Panc1 (cell line): ENCODE results near the gene TMEM63C. TPM values are rescaled to one million over a fixed set of nuclear protein-coding genes. Genes with fewer than 3 reads are reported as not detected.

Experiments
- ATAC-seq: fragments of 200-7000 bp; cut with Tn5 transposase; 2 replicates; pipeline ENCODE4 v1.9.1; 2020; ENCODE audit warnings: mild to moderate bottlenecking, moderate library complexity
- BruUV-seq: library from RNA; stranded (reverse); fragments of 400-500 nt; replicated peaks from 2 replicates; lab custom pipeline; 2021; lab: Mats Ljungman, UMichigan
- CTCF ChIA-PET: fragments of 300-600 bp; sonication (Branson Sonifier 250); formaldehyde crosslinking; loops from one replicate; lab custom pipeline; 2022; ENCODE audit warnings: antibody characterized with exemption; lab: Charles Lee
- POLR2A ChIA-PET: fragments of 300-600 bp; sonication (Branson Sonifier 250); formaldehyde crosslinking; loops from one replicate; lab custom pipeline; 2022; ENCODE audit warnings: antibody characterized with exemption; lab: Charles Lee
- DNase-seq: peaks from one replicate; pipeline ENCODE4 v3.0.0-alpha.2; 2010; ENCODE audit warnings: low read depth, low spot score
- H3K27ac ChIP-seq: 2 replicates; pipeline ENCODE4 v1.5.1; 2011; ENCODE audit warnings: mild to moderate bottlenecking, low read length, inconsistent platforms
- H3K27me3 ChIP-seq: fragments of 200-500 bp; sonication (Bioruptor generic); 2 replicates; pipeline ENCODE4 v1.6.0; 2014; ENCODE audit warnings: low read length, inconsistent platforms; ENCODE audit not compliant: control insufficient read depth, insufficient read depth
- H3K36me3 ChIP-seq: fragments of 200-500 bp; sonication (Bioruptor generic); 2 replicates; pipeline ENCODE4 v1.5.1; 2014; ENCODE audit warnings: inconsistent platforms, mild to moderate bottlenecking, low read length, moderate library complexity; ENCODE audit not compliant: control insufficient read depth, insufficient read depth
- H3K4me1 ChIP-seq: 2 replicates; pipeline ENCODE4 v1.5.1; 2011; ENCODE audit warnings: inconsistent platforms, mild to moderate bottlenecking, low read length, moderate library complexity; ENCODE audit not compliant: control insufficient read depth, insufficient read depth
- H3K4me3 ChIP-seq, 2 experiments: 2 replicates each; pipeline ENCODE4 v1.5.1; 2011 to 2012; ENCODE audit warnings: low read depth in 2 of 2, low read length in 2 of 2, mild to moderate bottlenecking in 2 of 2, inconsistent platforms in 1 of 2, moderate library complexity in 1 of 2
- H3K9me3 ChIP-seq: fragments of 200-500 bp; sonication (Bioruptor generic); 2 replicates; pipeline ENCODE4 v1.5.1; 2014; ENCODE audit warnings: low read depth, mild to moderate bottlenecking, inconsistent platforms, low read length, moderate library complexity; ENCODE audit not compliant: control insufficient read depth, insufficient read depth
- POLR2AphosphoS5 ChIP-seq: IDR thresholded peaks from 2 replicates; pipeline ENCODE4 v1.6.1; 2012; ENCODE audit warnings: mild to moderate bottlenecking, low read depth, low read length, moderate library complexity
- REST ChIP-seq, 2 experiments: IDR thresholded peaks; 2 replicates each; pipeline ENCODE4 v1.6.1; 2011 to 2012; ENCODE audit warnings: low read depth in 2 of 2, control low read depth in 1 of 2, low read length in 1 of 2, mild to moderate bottlenecking in 1 of 2, moderate library complexity in 1 of 2; ENCODE audit not compliant: insufficient read depth in 1 of 2
- SIN3A ChIP-seq: IDR thresholded peaks from 2 replicates; pipeline ENCODE4 v1.6.1; 2012; ENCODE audit warnings: low read depth, mild to moderate bottlenecking, low read length, moderate library complexity, borderline replicate concordance; ENCODE audit not compliant: insufficient read depth
- TCF7L2 ChIP-seq: IDR thresholded peaks from 2 replicates; pipeline ENCODE4 v1.6.1; 2011; ENCODE audit warnings: mild to moderate bottlenecking, low read depth, low read length, inconsistent platforms
- in situ Hi-C: cut with HindIII; loops from 2 replicates; pipeline ENCODE4 v1.10.0; 2016; ENCODE audit warnings: low sequenced_read_pairs, low pct_unique_long_range_greater_than_20kb
- intact Hi-C: fragments of 100-400 bp; cut with micrococcal nuclease; formaldehyde crosslinking; loops from one replicate; pipeline ENCODE4 v1.10.0; 2022; ENCODE audit not compliant: unreplicated experiment
- total RNA-seq: library from RNA; stranded (reverse); gene quantifications from one replicate; pipeline ENCODE4 v1.2.1, GENCODE V29; 2021; ENCODE audit not compliant: unreplicated experiment
- TF ChIP-seq, protein P1 (sequence below): fragments of 450-650 bp; IDR thresholded peaks from 2 replicates; pipeline ENCODE4 v1.5.1; 2017; ENCODE audit warnings: mild to moderate bottlenecking

TMEM63C gene
- total RNA-seq, 1 experiment from 2014 or later, result 2.4 TPM

DNA sequence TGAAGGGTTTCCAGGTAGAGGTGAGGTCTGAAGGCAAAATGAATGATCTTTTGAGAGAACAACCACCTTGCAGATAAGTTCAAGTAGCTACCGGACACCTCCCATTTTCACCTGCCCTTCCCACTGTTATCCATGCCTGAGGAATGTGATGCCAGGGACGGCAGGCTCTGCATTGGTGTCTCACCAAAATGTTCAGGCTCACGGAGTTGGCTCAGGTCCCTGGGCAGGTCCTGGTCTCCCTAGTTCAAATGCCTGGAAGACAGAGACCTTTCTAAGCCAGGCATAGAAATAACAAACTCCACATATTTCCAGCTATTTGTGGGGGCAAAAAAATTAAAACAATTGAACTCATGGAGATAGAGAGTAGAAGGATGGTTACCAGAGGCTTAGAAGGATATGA, 36.0 kb downstream of the TMEM63C start:
- no peak for DNase-seq

DNA sequence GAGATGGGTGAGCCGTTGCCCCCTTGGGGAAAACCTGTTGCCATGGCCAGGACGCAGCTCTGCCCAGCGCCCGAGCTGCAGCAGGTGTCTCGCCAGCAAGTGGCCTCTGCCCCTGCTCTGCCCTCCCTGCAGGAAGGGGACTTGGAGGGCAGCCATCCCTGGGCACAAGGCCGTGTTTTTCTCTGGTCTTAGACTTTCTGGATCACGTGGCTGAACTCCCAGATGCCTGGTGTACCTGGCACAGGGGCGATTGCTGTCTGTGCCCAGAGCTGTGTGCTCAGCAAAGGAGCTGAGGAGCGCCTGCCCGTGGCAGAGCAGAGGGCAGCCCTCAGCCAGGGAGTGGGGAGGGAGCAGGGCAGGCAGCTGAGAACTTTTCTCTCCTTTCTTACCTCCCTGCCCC, 38.0 kb downstream of the TMEM63C start:
- no TSS peak for BruUV-seq
- Histone ChIP-seq H3K27me3 (no peaks in the 10 kb centered on the region), H3K4me1 (0 out of 2 replicates have a peak, but pooled peaks cover 2% of the 10 kb centered on the region), H3K27ac (no peak overlapping the region), H3K36me3 (no peaks in the 10 kb centered on the region), H3K4me3 (no peak overlapping the region), H3K9me3 (no peaks in the 10 kb centered on the region)
- intact Hi-C loops (no loop called here), in situ Hi-C loops (no loop called here)
- peak; percentile 47; the same call in 1 of the 2 replicates for ATAC-seq
- POLR2A ChIA-PET, result interaction anchor here (0.6 kb wide), 1 partner anchor 187 kb away, joined by 3 read pairs; no protein-coding TSS in a partner anchor
- no peak for TF ChIP-seq POLR2AphosphoS5
- CTCF ChIA-PET, result no interaction called here
- DNase-seq, result no peak

More for the DNA sequence above, 36.0 kb downstream of the TMEM63C start:
- no peak for ATAC-seq
- peaks cover 2% of the 10 kb centered on the region; the same call in 1 of the 2 replicates for H3K27me3 ChIP-seq
- H3K27ac ChIP-seq, result no peak overlapping the region
- TF ChIP-seq REST (IDR thresholded peaks at IDR 0.05; ENCODE audit: insufficient read depth in 1 of 2, low read depth in 2 of 2, low read length in 1 of 2) (no peak), TCF7L2 (no peak), SIN3A (no peak), POLR2AphosphoS5 (no peak)
- TF ChIP-seq, protein P1, sequence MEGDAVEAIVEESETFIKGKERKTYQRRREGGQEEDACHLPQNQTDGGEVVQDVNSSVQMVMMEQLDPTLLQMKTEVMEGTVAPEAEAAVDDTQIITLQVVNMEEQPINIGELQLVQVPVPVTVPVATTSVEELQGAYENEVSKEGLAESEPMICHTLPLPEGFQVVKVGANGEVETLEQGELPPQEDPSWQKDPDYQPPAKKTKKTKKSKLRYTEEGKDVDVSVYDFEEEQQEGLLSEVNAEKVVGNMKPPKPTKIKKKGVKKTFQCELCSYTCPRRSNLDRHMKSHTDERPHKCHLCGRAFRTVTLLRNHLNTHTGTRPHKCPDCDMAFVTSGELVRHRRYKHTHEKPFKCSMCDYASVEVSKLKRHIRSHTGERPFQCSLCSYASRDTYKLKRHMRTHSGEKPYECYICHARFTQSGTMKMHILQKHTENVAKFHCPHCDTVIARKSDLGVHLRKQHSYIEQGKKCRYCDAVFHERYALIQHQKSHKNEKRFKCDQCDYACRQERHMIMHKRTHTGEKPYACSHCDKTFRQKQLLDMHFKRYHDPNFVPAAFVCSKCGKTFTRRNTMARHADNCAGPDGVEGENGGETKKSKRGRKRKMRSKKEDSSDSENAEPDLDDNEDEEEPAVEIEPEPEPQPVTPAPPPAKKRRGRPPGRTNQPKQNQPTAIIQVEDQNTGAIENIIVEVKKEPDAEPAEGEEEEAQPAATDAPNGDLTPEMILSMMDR, result no peak
- ChIA-PET CTCF (no interaction called here), POLR2A (no interaction called here)
- H3K4me1 ChIP-seq, result 0 out of 2 replicates have a peak, but pooled peaks cover 2% of the 10 kb centered on the region
- in situ Hi-C loops (no loop called here), intact Hi-C loops (no loop called here)
- no peak overlapping the region for H3K4me3 ChIP-seq
- no TSS peak for BruUV-seq
- H3K9me3 ChIP-seq, result no peaks in the 10 kb centered on the region
- H3K36me3 ChIP-seq, result no peaks in the 10 kb centered on the region

- Histone ChIP-seq H3K27ac (no peak overlapping the region), H3K4me3 (no peak overlapping the region), H3K9me3 (no peaks in the 10 kb centered on the region), H3K27me3 (no peaks in the 10 kb centered on the region), H3K4me1 (0 out of 2 replicates have a peak, but pooled peaks cover 2% of the 10 kb centered on the region), H3K36me3 (no peaks in the 10 kb centered on the region)
- POLR2A ChIA-PET, result interaction anchor here (0.6 kb wide), 1 partner anchor 355 kb away, joined by 4 read pairs; no protein-coding TSS in a partner anchor
- TF ChIP-seq TCF7L2 (no peak), POLR2AphosphoS5 (no peak), SIN3A (no peak), REST (IDR thresholded peaks at IDR 0.05; ENCODE audit: insufficient read depth in 1 of 2, low read depth in 2 of 2, low read length in 1 of 2) (no peak)
- TF ChIP-seq, protein P1, result no peak
- CTCF ChIA-PET, result no interaction called here
- peak; percentile 72 for ATAC-seq
- no TSS peak for BruUV-seq
- no peak for DNase-seq
- intact Hi-C loops, result no loop called here
- in situ Hi-C loops, result no loop called here
These were observed 38.8 kb downstream of the TMEM63C start for GRCh38 chr14:77220246-77221017.
